HEK293T (cell line): ENCODE data around the gene AIDA.

Source experiments
- CTBP1 ChIP-seq: fragments of 450-650 bp; IDR thresholded peaks from 2 replicates; pipeline ENCODE4 v1.6.1; 2016; ENCODE audit warnings: borderline replicate concordance
- ELF4 ChIP-seq: fragments of 450-650 bp; IDR thresholded peaks from 2 replicates; pipeline ENCODE4 v1.6.1; 2017; ENCODE audit warnings: antibody characterized with exemption
- FOXM1 ChIP-seq: fragments of 450-650 bp; IDR thresholded peaks from 2 replicates; pipeline ENCODE4 v1.6.1; 2017; ENCODE audit warnings: mild to moderate bottlenecking, borderline replicate concordance
- HDGF ChIP-seq: fragments of 450-650 bp; IDR thresholded peaks from 2 replicates; pipeline ENCODE4 v1.6.1; 2017; ENCODE audit warnings: antibody characterized with exemption, borderline replicate concordance
- NFRKB ChIP-seq: fragments of 450-650 bp; IDR thresholded peaks from 2 replicates; pipeline ENCODE4 v1.6.1; 2016; ENCODE audit warnings: mild to moderate bottlenecking, moderate library complexity
- SP1 ChIP-seq: fragments of 450-650 bp; IDR thresholded peaks from 2 replicates; pipeline ENCODE4 v1.6.1; 2017
- SUZ12 ChIP-seq: fragments of 450-650 bp; IDR thresholded peaks from 2 replicates; pipeline ENCODE4 v1.6.1; 2016; ENCODE audit warnings: mild to moderate bottlenecking
- TARDBP ChIP-seq: fragments of 450-650 bp; IDR thresholded peaks from 2 replicates; pipeline ENCODE4 v1.6.1; 2016
- ZNF384 ChIP-seq: fragments of 450-650 bp; IDR thresholded peaks from 2 replicates; pipeline ENCODE4 v1.6.1; 2016

GRCh38 chr1:222654849-222655248 lies 57.4 kb downstream of the AIDA start:
- TF ChIP-seq ELF4, result no peak
- no peak for TF ChIP-seq TARDBP
- no peak for TF ChIP-seq ZNF384
- no peak for TF ChIP-seq HDGF
- TF ChIP-seq SUZ12, result no peak
- TF ChIP-seq NFRKB, result no peak
- no peak for TF ChIP-seq SP1
- no peak for TF ChIP-seq FOXM1
- no peak for TF ChIP-seq CTBP1
